Liver (tissue), 2 donors: ENCODE measurements around the gene CLCN5.

Source experiments
- ATF3 ChIP-seq: IDR thresholded peaks from 2 replicates; pipeline ENCODE4 v1.6.1; 2016; ENCODE audit warnings: antibody characterized with exemption
- MAX ChIP-seq: IDR thresholded peaks from 2 replicates; pipeline ENCODE4 v1.6.1; 2016; ENCODE audit warnings: antibody characterized with exemption
- donor health status: healthy.

- no peak for TF ChIP-seq ATF3
- no peak for TF ChIP-seq MAX
Observed at GRCh38 chrX:50103176-50103575, 180.8 kb downstream of the CLCN5 start.
